Liver (tissue), 9 donors: Measurements from ENCODE around the gene EIF2AK3. TPM values are rescaled to one million over a fixed set of nuclear protein-coding genes. Genes with fewer than 3 reads are reported as not detected.

Source experiments
- DNase-seq: peaks from one replicate; pipeline ENCODE4 v3.0.0-alpha.2; 2017; ENCODE audit warnings: low spot score
- H3K27ac ChIP-seq, 2 donors: one replicate each; pipeline ENCODE4 v1.7.0; 2013; ENCODE audit warnings: inconsistent platforms in 2 of 2, low read length in 2 of 2, control low read depth in 1 of 2, low read depth in 1 of 2, mild to moderate bottlenecking in 1 of 2
- H3K27me3 ChIP-seq, 4 donors: one replicate each; pipeline versions ENCODE4 v1.6.1 to v1.7.0; 2013; ENCODE audit warnings: low read length in 3 of 4, inconsistent platforms in 1 of 4, mild to moderate bottlenecking in 1 of 4, moderate library complexity in 1 of 4; ENCODE audit not compliant: control insufficient read depth in 4 of 4, insufficient read depth in 4 of 4
- H3K36me3 ChIP-seq, 4 donors: one replicate each; pipeline versions ENCODE4 v1.6.1 to v1.7.0; 2013; ENCODE audit warnings: low read length in 3 of 4, mild to moderate bottlenecking in 3 of 4, low read depth in 1 of 4, moderate library complexity in 1 of 4; ENCODE audit not compliant: control insufficient read depth in 4 of 4, insufficient read depth in 3 of 4
- H3K4me1 ChIP-seq, 4 donors: one replicate each; pipeline versions ENCODE4 v1.6.1 to v1.7.0; 2013; ENCODE audit warnings: low read length in 3 of 4, mild to moderate bottlenecking in 3 of 4, moderate library complexity in 1 of 4; ENCODE audit not compliant: control insufficient read depth in 4 of 4, insufficient read depth in 4 of 4
- H3K4me3 ChIP-seq, 3 donors: one replicate each; pipeline versions ENCODE4 v1.6.1 to v1.7.0; 2013; ENCODE audit warnings: low read length in 3 of 3, control low read depth in 1 of 3, low read depth in 1 of 3, mild to moderate bottlenecking in 1 of 3
- H3K9ac ChIP-seq, 2 donors: one replicate each; pipeline ENCODE4 v1.7.0; 2013; ENCODE audit warnings: low read length in 2 of 2, mild to moderate bottlenecking in 2 of 2, moderate library complexity in 2 of 2, control low read depth in 1 of 2, low read depth in 1 of 2
- H3K9me3 ChIP-seq, 4 donors: one replicate each; pipeline versions ENCODE4 v1.6.1 to v1.7.0; 2013; ENCODE audit warnings: low read length in 3 of 4; ENCODE audit not compliant: control insufficient read depth in 4 of 4
- EGR1 ChIP-seq, 2 donors: IDR thresholded peaks; 2 replicates each; pipeline ENCODE4 v1.6.1; 2016 to 2018; ENCODE audit warnings: antibody characterized with exemption in 2 of 2, low read depth in 2 of 2
- FOXA1 ChIP-seq: IDR thresholded peaks from 2 replicates; pipeline ENCODE4 v1.6.1; 2016; ENCODE audit warnings: antibody characterized with exemption
- FOXA2 ChIP-seq: IDR thresholded peaks from 2 replicates; pipeline ENCODE4 v1.6.1; 2016; ENCODE audit warnings: antibody characterized with exemption
- GABPA ChIP-seq, 2 donors: IDR thresholded peaks in 1 of 2; conservative IDR thresholded peaks in 1 of 2; 2 replicates each; pipeline ENCODE4 v1.6.1; 2016; ENCODE audit warnings: antibody characterized with exemption in 2 of 2, mild to moderate bottlenecking in 1 of 2, moderate library complexity in 1 of 2
- HNF4A ChIP-seq, 2 donors: conservative IDR thresholded peaks; 2 replicates each; pipeline ENCODE4 v1.6.1; 2016; ENCODE audit warnings: antibody characterized with exemption in 2 of 2, mild to moderate bottlenecking in 2 of 2
- HNF4G ChIP-seq: IDR thresholded peaks from 2 replicates; pipeline ENCODE4 v1.6.1; 2016; ENCODE audit warnings: antibody characterized with exemption
- JUND ChIP-seq, 2 donors: IDR thresholded peaks; 2 replicates each; pipeline ENCODE4 v1.6.1; 2016; ENCODE audit warnings: antibody characterized with exemption in 2 of 2
- NR2F2 ChIP-seq: IDR thresholded peaks from 2 replicates; pipeline ENCODE4 v1.6.1; 2016; ENCODE audit warnings: antibody characterized with exemption
- RAD21 ChIP-seq, 2 donors: IDR thresholded peaks; 2 replicates each; pipeline ENCODE4 v1.6.1; 2016; ENCODE audit warnings: antibody characterized with exemption in 2 of 2, mild to moderate bottlenecking in 2 of 2
- RXRA ChIP-seq, 2 donors: IDR thresholded peaks; 2 replicates each; pipeline ENCODE4 v1.6.1; 2017 to 2018; ENCODE audit warnings: antibody characterized with exemption in 2 of 2, mild to moderate bottlenecking in 1 of 2
- SP1 ChIP-seq: IDR thresholded peaks from 2 replicates; pipeline ENCODE4 v1.6.1; 2018; ENCODE audit warnings: antibody characterized with exemption, mild to moderate bottlenecking
- TAF1 ChIP-seq: conservative IDR thresholded peaks from 2 replicates; pipeline ENCODE4 v1.6.1; 2016; ENCODE audit warnings: antibody characterized with exemption, mild to moderate bottlenecking
- YY1 ChIP-seq: IDR thresholded peaks from 2 replicates; pipeline ENCODE4 v1.6.1; 2016; ENCODE audit warnings: antibody characterized with exemption, mild to moderate bottlenecking
- WGBS: extraction: QIAGEN DNeasy Blood & Tissue Kit; methylation state at CpG from one replicate; pipeline ENCODE4 v1.1.7; 2013; 5-methylcytosine and 5-hydroxymethylcytosine counted together
- polyA plus RNA-seq, 2 donors: library from polyadenylated mRNA; stranded (reverse) in 1 of 2; unstranded in 1 of 2; fragments of 200-250 nt in 1 of 2; fragments of >200 nt in 1 of 2; fragmentation: Nextera tagmentation in 1 of 2; extraction: Ambion mirVana in 1 of 2; gene quantifications; one replicate each; pipeline versions ENCODE4 v1.2.1 to v1.2.3, GENCODE V29; 2013 to 2015
- total RNA-seq, 2 donors: library from RNA; depleted of rRNA; stranded (reverse); fragments of >200 nt; gene quantifications; one replicate each; pipeline ENCODE4 v1.2.3, GENCODE V29; 2014
- TF ChIP-seq, protein P1 (sequence below): IDR thresholded peaks from 2 replicates; pipeline ENCODE4 v1.6.1; 2016; ENCODE audit warnings: antibody characterized with exemption, mild to moderate bottlenecking
- TF ChIP-seq, protein P2 (sequence below): IDR thresholded peaks from 2 replicates; pipeline ENCODE4 v1.6.1; 2016; ENCODE audit warnings: antibody characterized with exemption
- TF ChIP-seq, protein P3 (sequence below): IDR thresholded peaks from 2 replicates; pipeline ENCODE4 v1.6.1; 2016; ENCODE audit warnings: antibody characterized with exemption
- TF ChIP-seq, protein P4 (sequence below): fragments of 150-350 bp; IDR thresholded peaks from 2 replicates; pipeline ENCODE4 v1.5.1; 2017; ENCODE audit warnings: improper control_type of control experiment, low read depth, low read length; ENCODE audit not compliant: missing input control
- TF ChIP-seq, protein P5 (sequence below): IDR thresholded peaks from 2 replicates; pipeline ENCODE4 v1.6.1; 2016; ENCODE audit warnings: antibody characterized with exemption
- donor health status: healthy.
- donor health status: healthy.
- donor health status: healthy.
- donor health status: healthy.
- donor health status: healthy.

Gene EIF2AK3
- total and polyA plus RNA-seq, 4 donors, result 2.9 to 31.5 (median 9.2) TPM

DNA sequence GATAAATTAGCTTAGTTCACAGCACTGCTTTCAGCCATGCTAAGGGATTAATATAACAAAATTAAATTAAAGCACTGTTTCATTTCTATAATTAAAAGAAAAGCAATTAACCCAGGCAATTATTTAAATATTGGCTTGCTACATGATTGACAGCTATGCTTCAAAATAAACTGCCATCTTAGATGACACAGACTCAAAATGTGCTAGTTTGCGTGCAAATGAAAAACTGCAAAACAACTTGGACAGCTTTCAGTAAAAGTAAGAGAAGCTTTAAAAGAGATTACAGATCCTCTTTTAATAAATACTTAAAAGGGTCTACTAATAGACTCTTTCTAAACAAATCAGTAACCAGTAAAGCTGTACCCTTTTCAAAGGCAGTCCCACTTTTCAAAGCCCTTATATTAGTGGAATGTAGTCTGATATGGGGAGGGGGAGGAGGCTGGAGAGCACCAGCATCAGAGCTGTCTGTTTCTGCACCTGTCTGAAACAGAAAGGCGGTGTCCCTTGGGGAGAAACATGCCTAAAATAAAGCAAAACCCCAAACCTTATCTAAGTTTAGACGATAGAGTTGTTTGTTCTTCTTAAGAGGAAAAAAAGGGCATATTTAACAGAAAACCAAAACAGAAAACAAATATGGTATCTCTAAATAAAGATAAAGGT lies 20.8 kb downstream of the EIF2AK3 start:
- H3K4me1 ChIP-seq, result no peaks in the 10 kb centered on the region
- H3K27ac ChIP-seq, result no peak overlapping the region
- 74% methylated on average over 3 of the region's 3 CpGs for WGBS
- peaks cover 0 to 5% (median under 1%) of the 10 kb centered on the region in 4 donors for H3K36me3 ChIP-seq
- no peaks in the 10 kb centered on the region for H3K9me3 ChIP-seq
- no peak overlapping the region for H3K9ac ChIP-seq
- H3K4me3 ChIP-seq, result no peak overlapping the region
- no peaks in the 10 kb centered on the region for H3K27me3 ChIP-seq
- no peak for DNase-seq
- TF ChIP-seq, protein P1, sequence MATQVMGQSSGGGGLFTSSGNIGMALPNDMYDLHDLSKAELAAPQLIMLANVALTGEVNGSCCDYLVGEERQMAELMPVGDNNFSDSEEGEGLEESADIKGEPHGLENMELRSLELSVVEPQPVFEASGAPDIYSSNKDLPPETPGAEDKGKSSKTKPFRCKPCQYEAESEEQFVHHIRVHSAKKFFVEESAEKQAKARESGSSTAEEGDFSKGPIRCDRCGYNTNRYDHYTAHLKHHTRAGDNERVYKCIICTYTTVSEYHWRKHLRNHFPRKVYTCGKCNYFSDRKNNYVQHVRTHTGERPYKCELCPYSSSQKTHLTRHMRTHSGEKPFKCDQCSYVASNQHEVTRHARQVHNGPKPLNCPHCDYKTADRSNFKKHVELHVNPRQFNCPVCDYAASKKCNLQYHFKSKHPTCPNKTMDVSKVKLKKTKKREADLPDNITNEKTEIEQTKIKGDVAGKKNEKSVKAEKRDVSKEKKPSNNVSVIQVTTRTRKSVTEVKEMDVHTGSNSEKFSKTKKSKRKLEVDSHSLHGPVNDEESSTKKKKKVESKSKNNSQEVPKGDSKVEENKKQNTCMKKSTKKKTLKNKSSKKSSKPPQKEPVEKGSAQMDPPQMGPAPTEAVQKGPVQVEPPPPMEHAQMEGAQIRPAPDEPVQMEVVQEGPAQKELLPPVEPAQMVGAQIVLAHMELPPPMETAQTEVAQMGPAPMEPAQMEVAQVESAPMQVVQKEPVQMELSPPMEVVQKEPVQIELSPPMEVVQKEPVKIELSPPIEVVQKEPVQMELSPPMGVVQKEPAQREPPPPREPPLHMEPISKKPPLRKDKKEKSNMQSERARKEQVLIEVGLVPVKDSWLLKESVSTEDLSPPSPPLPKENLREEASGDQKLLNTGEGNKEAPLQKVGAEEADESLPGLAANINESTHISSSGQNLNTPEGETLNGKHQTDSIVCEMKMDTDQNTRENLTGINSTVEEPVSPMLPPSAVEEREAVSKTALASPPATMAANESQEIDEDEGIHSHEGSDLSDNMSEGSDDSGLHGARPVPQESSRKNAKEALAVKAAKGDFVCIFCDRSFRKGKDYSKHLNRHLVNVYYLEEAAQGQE, result no peak
- TF ChIP-seq SP1 (no peak), RAD21 (IDR thresholded peaks at IDR 0.05) (no peak), HNF4G (no peak), JUND (IDR thresholded peaks at IDR 0.05) (no peak), YY1 (no peak), RXRA (IDR thresholded peaks at IDR 0.05) (no peak), GABPA (IDR thresholded peaks at IDR 0.05 in 1 of 2, conservative IDR thresholded peaks at IDR 0.05 in 1 of 2) (no peak), EGR1 (IDR thresholded peaks at IDR 0.05; ENCODE audit: low read depth in 2 of 2) (no peak), FOXA1 (no peak)
- TF ChIP-seq, protein P2, sequence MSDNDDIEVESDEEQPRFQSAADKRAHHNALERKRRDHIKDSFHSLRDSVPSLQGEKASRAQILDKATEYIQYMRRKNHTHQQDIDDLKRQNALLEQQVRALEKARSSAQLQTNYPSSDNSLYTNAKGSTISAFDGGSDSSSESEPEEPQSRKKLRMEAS, result no peak
- TF ChIP-seq, protein P3, sequence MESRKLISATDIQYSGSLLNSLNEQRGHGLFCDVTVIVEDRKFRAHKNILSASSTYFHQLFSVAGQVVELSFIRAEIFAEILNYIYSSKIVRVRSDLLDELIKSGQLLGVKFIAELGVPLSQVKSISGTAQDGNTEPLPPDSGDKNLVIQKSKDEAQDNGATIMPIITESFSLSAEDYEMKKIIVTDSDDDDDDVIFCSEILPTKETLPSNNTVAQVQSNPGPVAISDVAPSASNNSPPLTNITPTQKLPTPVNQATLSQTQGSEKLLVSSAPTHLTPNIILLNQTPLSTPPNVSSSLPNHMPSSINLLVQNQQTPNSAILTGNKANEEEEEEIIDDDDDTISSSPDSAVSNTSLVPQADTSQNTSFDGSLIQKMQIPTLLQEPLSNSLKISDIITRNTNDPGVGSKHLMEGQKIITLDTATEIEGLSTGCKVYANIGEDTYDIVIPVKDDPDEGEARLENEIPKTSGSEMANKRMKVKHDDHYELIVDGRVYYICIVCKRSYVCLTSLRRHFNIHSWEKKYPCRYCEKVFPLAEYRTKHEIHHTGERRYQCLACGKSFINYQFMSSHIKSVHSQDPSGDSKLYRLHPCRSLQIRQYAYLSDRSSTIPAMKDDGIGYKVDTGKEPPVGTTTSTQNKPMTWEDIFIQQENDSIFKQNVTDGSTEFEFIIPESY, result no peak
- TF ChIP-seq, protein P4, sequence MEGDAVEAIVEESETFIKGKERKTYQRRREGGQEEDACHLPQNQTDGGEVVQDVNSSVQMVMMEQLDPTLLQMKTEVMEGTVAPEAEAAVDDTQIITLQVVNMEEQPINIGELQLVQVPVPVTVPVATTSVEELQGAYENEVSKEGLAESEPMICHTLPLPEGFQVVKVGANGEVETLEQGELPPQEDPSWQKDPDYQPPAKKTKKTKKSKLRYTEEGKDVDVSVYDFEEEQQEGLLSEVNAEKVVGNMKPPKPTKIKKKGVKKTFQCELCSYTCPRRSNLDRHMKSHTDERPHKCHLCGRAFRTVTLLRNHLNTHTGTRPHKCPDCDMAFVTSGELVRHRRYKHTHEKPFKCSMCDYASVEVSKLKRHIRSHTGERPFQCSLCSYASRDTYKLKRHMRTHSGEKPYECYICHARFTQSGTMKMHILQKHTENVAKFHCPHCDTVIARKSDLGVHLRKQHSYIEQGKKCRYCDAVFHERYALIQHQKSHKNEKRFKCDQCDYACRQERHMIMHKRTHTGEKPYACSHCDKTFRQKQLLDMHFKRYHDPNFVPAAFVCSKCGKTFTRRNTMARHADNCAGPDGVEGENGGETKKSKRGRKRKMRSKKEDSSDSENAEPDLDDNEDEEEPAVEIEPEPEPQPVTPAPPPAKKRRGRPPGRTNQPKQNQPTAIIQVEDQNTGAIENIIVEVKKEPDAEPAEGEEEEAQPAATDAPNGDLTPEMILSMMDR, result no peak

DNA sequence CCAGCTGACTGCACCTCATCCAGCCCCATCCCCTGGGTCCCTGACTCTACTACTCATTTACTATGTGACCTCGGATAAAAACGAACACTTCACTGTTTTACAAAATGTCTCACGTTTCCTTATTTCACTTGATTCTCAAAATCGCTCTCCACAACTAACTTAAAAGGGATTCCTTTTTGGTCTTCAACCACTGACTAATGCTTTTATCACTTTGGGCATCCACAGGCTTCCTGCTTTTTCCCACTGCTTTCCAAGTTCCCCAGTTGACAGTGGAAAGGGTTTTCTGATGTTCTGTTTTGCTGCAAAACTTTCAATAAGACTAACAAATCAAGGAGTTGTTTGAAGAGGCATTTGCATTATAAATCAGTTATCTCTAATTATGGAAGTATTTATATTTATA lies 24.1 kb downstream of the EIF2AK3 start:
- no peak for TF ChIP-seq EGR1 (IDR thresholded peaks at IDR 0.05; ENCODE audit: low read depth in 2 of 2)
- TF ChIP-seq, protein P5, sequence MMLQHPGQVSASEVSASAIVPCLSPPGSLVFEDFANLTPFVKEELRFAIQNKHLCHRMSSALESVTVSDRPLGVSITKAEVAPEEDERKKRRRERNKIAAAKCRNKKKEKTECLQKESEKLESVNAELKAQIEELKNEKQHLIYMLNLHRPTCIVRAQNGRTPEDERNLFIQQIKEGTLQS, result no peak
- TF ChIP-seq, protein P1, result no peak
- TF ChIP-seq GABPA (IDR thresholded peaks at IDR 0.05 in 1 of 2, conservative IDR thresholded peaks at IDR 0.05 in 1 of 2), result no peak
- TF ChIP-seq JUND (IDR thresholded peaks at IDR 0.05), result no peak
- TF ChIP-seq, protein P2, result no peak
- TF ChIP-seq HNF4A (conservative IDR thresholded peaks at IDR 0.05), result no peak
- no peak for TF ChIP-seq NR2F2
- TF ChIP-seq YY1, result no peak
- TF ChIP-seq FOXA2, result no peak
- no peak for TF ChIP-seq TAF1
- Histone ChIP-seq H3K9ac (no peak overlapping the region), H3K4me3 (no peak overlapping the region), H3K27ac (no peak overlapping the region), H3K4me1 (peaks cover 0 to 4% (median 3%) of the 10 kb centered on the region in 4 donors), H3K36me3 (peaks cover 0 to 1% (median 0%) of the 10 kb centered on the region in 4 donors), H3K9me3 (no peaks in the 10 kb centered on the region), H3K27me3 (no peaks in the 10 kb centered on the region)
- 81% methylated on average over 4 of the region's 4 CpGs for WGBS
- DNase-seq, result no peak
